ENCODE data around the gene SLC4A2.

Gene SLC4A2

GRCh38 chr7:151057989-151058780, 1.2 kb upstream of the SLC4A2 start:
- H2AFZ ChIP-seq (ENCODE audit: low read length) = peak overlapping the region; percentile 86
- peak overlapping the region; percentile 57 for H3K27ac ChIP-seq (replicated peaks; ENCODE audit: low read length)
- H2BK5ac ChIP-seq (ENCODE audit: low read length) = no peak overlapping the region
- peak overlapping the region; percentile 61 to 71 for H3K4me3 ChIP-seq (ENCODE audit: low read length in 2 of 2)
- H3K9me3 ChIP-seq (replicated peaks in 1 of 2; ENCODE audit: control insufficient read depth in 2 of 2, insufficient read depth in 1 of 2, low read depth in 1 of 2, low read length in 2 of 2) = no peaks in the 10 kb centered on the region
- no CpG with 5 or more reads among the region's 46 CpGs for WGBS, 2 donors (ENCODE audit: extremely low coverage in 2 of 2, insufficient read length in 2 of 2, insufficient replicate concordance in 1 of 2)
- H4K8ac ChIP-seq (ENCODE audit: low read depth, low read length) = no peak overlapping the region
- no peak overlapping the region for H2AK5ac ChIP-seq (ENCODE audit: low read depth, low read length)
- H3K4me1 ChIP-seq (ENCODE audit: control insufficient read depth in 2 of 2, insufficient read depth in 1 of 2, low read depth in 1 of 2, low read length in 2 of 2) = peaks cover 25 to 35% of the 10 kb centered on the region in 2 donors
- H3K18ac ChIP-seq (ENCODE audit: low read length) = peak overlapping the region; percentile 66
- H3K14ac ChIP-seq (ENCODE audit: low read length) = no peak overlapping the region
- H4K91ac ChIP-seq (ENCODE audit: low read depth, low read length, poor library complexity) = no peak overlapping the region
- peak overlapping the region; percentile 71 for H3K9ac ChIP-seq (ENCODE audit: low read depth, low read length, poor library complexity)
- peaks cover 2% of the 10 kb centered on the region for H3K79me1 ChIP-seq (ENCODE audit: low read depth, low read length)
- H2BK12ac ChIP-seq (ENCODE audit: low read length) = no peak overlapping the region
- H3K4ac ChIP-seq (ENCODE audit: low read length) = no peak overlapping the region
- peak overlapping the region; percentile 56 for H3K4me2 ChIP-seq (ENCODE audit: insufficient read depth, low read length, poor library complexity, severe bottlenecking)
- peaks cover 0 to 13% of the 10 kb centered on the region in 2 donors for H3K36me3 ChIP-seq (replicated peaks in 1 of 2; ENCODE audit: control insufficient read depth in 2 of 2, insufficient read depth in 2 of 2, low read length in 2 of 2)
- peak; percentile 99 for DNase-seq (ENCODE audit: low spot score)
- H3K27me3 ChIP-seq (ENCODE audit: control insufficient read depth in 3 of 3, insufficient read depth in 3 of 3, low read depth in 1 of 3, low read length in 3 of 3) = peaks cover 0 to 30% (median 0%) of the 10 kb centered on the region in 3 experiments
- no peak overlapping the region for H3K23ac ChIP-seq (ENCODE audit: low read depth, low read length, poor library complexity)
- H2BK15ac ChIP-seq (ENCODE audit: low read length) = no peak overlapping the region
- no peak overlapping the region for H2BK120ac ChIP-seq (ENCODE audit: low read depth, low read length)

- Histone ChIP-seq H2BK120ac (ENCODE audit: low read depth, low read length) (no peak overlapping the region), H2BK15ac (ENCODE audit: low read length) (peak overlapping the region; percentile 28), H3K27ac (replicated peaks; ENCODE audit: low read length) (no peak overlapping the region), H3K79me1 (ENCODE audit: low read depth, low read length) (peaks cover 4% of the 10 kb centered on the region), H4K8ac (ENCODE audit: low read depth, low read length) (no peak overlapping the region), H3K27me3 (ENCODE audit: control insufficient read depth in 3 of 3, insufficient read depth in 3 of 3, low read depth in 1 of 3, low read length in 3 of 3) (peaks cover 0 to 33% (median 0%) of the 10 kb centered on the region in 3 experiments), H3K4me1 (ENCODE audit: control insufficient read depth in 2 of 2, insufficient read depth in 1 of 2, low read depth in 1 of 2, low read length in 2 of 2) (peaks cover 25 to 38% of the 10 kb centered on the region in 2 donors), H2BK12ac (ENCODE audit: low read length) (no peak overlapping the region), H3K4me3 (ENCODE audit: low read length in 2 of 2) (peak overlapping the region; percentile 61 to 76), H3K4ac (ENCODE audit: low read length) (no peak overlapping the region), H2AFZ (ENCODE audit: low read length) (peak overlapping the region; percentile 82), H2BK5ac (ENCODE audit: low read length) (peak overlapping the region; percentile 8), H3K36me3 (replicated peaks in 1 of 2; ENCODE audit: control insufficient read depth in 2 of 2, insufficient read depth in 2 of 2, low read length in 2 of 2) (peaks cover 1 to 18% of the 10 kb centered on the region in 2 donors), H3K9ac (ENCODE audit: low read depth, low read length, poor library complexity) (peak overlapping the region; percentile 53), H3K18ac (ENCODE audit: low read length) (peak overlapping the region; percentile 97), H3K4me2 (ENCODE audit: insufficient read depth, low read length, poor library complexity, severe bottlenecking) (peak overlapping the region; percentile 79), H2AK5ac (ENCODE audit: low read depth, low read length) (peak overlapping the region; percentile 43), H3K23ac (ENCODE audit: low read depth, low read length, poor library complexity) (peak overlapping the region; percentile 70), H3K9me3 (replicated peaks in 1 of 2; ENCODE audit: control insufficient read depth in 2 of 2, insufficient read depth in 1 of 2, low read depth in 1 of 2, low read length in 2 of 2) (no peaks in the 10 kb centered on the region), H4K91ac (ENCODE audit: low read depth, low read length, poor library complexity) (no peak overlapping the region), H3K14ac (ENCODE audit: low read length) (no peak overlapping the region)
- DNase-seq (ENCODE audit: low spot score) = no peak
- no CpG with 5 or more reads among the region's 18 CpGs for WGBS, 2 donors (ENCODE audit: extremely low coverage in 2 of 2, insufficient read length in 2 of 2, insufficient replicate concordance in 1 of 2)
Observed at GRCh38 chr7:151058781-151059366, 515 bp upstream of the SLC4A2 start.

- H3K4me3 ChIP-seq (ENCODE audit: low read length in 2 of 2) = peak overlapping the region; percentile 61 to 88
- peak overlapping the region; percentile 94 for H2BK15ac ChIP-seq (ENCODE audit: low read length)
- no peak overlapping the region for H3K27ac ChIP-seq (replicated peaks; ENCODE audit: low read length)
- DNase-seq (ENCODE audit: low spot score) = no peak
- H3K23ac ChIP-seq (ENCODE audit: low read depth, low read length, poor library complexity) = peak overlapping the region; percentile 8
- H3K18ac ChIP-seq (ENCODE audit: low read length) = peak overlapping the region; percentile 94
- no peak overlapping the region for H3K4ac ChIP-seq (ENCODE audit: low read length)
- peak overlapping the region; percentile 82 for H2AFZ ChIP-seq (ENCODE audit: low read length)
- peaks cover 4% of the 10 kb centered on the region for H3K79me1 ChIP-seq (ENCODE audit: low read depth, low read length)
- H3K27me3 ChIP-seq (ENCODE audit: control insufficient read depth in 3 of 3, insufficient read depth in 3 of 3, low read depth in 1 of 3, low read length in 3 of 3) = peaks cover 0 to 33% (median 0%) of the 10 kb centered on the region in 3 experiments
- H2BK120ac ChIP-seq (ENCODE audit: low read depth, low read length) = peak overlapping the region; percentile 58
- H4K91ac ChIP-seq (ENCODE audit: low read depth, low read length, poor library complexity) = no peak overlapping the region
- no peaks in the 10 kb centered on the region for H3K9me3 ChIP-seq (replicated peaks in 1 of 2; ENCODE audit: control insufficient read depth in 2 of 2, insufficient read depth in 1 of 2, low read depth in 1 of 2, low read length in 2 of 2)
- peak overlapping the region; percentile 4 for H3K14ac ChIP-seq (ENCODE audit: low read length)
- no peak overlapping the region for H2BK12ac ChIP-seq (ENCODE audit: low read length)
- no peak overlapping the region for H4K8ac ChIP-seq (ENCODE audit: low read depth, low read length)
- H3K9ac ChIP-seq (ENCODE audit: low read depth, low read length, poor library complexity) = peak overlapping the region; percentile 87
- peak overlapping the region; percentile 76 for H3K4me2 ChIP-seq (ENCODE audit: insufficient read depth, low read length, poor library complexity, severe bottlenecking)
- H2AK5ac ChIP-seq (ENCODE audit: low read depth, low read length) = no peak overlapping the region
- peak overlapping the region; percentile 8 for H2BK5ac ChIP-seq (ENCODE audit: low read length)
- H3K4me1 ChIP-seq (ENCODE audit: control insufficient read depth in 2 of 2, insufficient read depth in 1 of 2, low read depth in 1 of 2, low read length in 2 of 2) = peaks cover 25 to 38% of the 10 kb centered on the region in 2 donors
- H3K36me3 ChIP-seq (replicated peaks in 1 of 2; ENCODE audit: control insufficient read depth in 2 of 2, insufficient read depth in 2 of 2, low read length in 2 of 2) = peaks cover 8 to 26% of the 10 kb centered on the region in 2 donors
- WGBS, 2 donors (ENCODE audit: extremely low coverage in 2 of 2, insufficient read length in 2 of 2, insufficient replicate concordance in 1 of 2) = no CpG with 5 or more reads among the region's 17 CpGs
Observed at GRCh38 chr7:151060113-151060415, 675 bp downstream of the SLC4A2 start.
